GM12878 (cell line): ENCODE data around the gene HOXB2.

Source experiments
- CBX3 ChIP-seq: fragments of 200-600 bp; sonication (generic); IDR thresholded peaks from 2 replicates; pipeline ENCODE4 v1.6.1; 2016; ENCODE audit warnings: low read depth, borderline replicate concordance
- E4F1 ChIP-seq: fragments of 450-650 bp; IDR thresholded peaks from 2 replicates; pipeline ENCODE4 v1.6.1; 2018; ENCODE audit warnings: borderline replicate concordance, mild to moderate bottlenecking; ENCODE audit not compliant: partially characterized antibody
- EGR1 ChIP-seq, 2 experiments: IDR thresholded peaks; 1 replicate in 1 of 2; 2 replicates in 1 of 2; pipeline ENCODE4 v1.6.1; 2011 to 2012; ENCODE audit warnings: low read depth in 2 of 2, low read length in 2 of 2, borderline replicate concordance in 1 of 2, mild to moderate bottlenecking in 1 of 2, moderate library complexity in 1 of 2
- ELK1 ChIP-seq: IDR thresholded peaks from 2 replicates; pipeline ENCODE4 v1.6.1; 2012; ENCODE audit warnings: low read depth, low read length, improper control_type of control experiment
- EZH2 ChIP-seq: IDR thresholded peaks from 2 replicates; pipeline ENCODE4 v1.6.1; 2012; ENCODE audit warnings: low read depth, mild to moderate bottlenecking, control low read depth, inconsistent platforms, low read length, borderline replicate concordance; ENCODE audit not compliant: control insufficient read depth
- GABPA ChIP-seq: IDR thresholded peaks from 2 replicates; pipeline ENCODE4 v1.6.1; 2014; ENCODE audit warnings: antibody characterized with exemption, low read depth, mild to moderate bottlenecking, inconsistent platforms
- PKNOX1 ChIP-seq: fragments of 450-650 bp; IDR thresholded peaks from 2 replicates; pipeline ENCODE4 v1.6.1; 2016; ENCODE audit warnings: mild to moderate bottlenecking
- POLR2A ChIP-seq: IDR thresholded peaks from 2 replicates; pipeline ENCODE4 v1.6.1; 2011; ENCODE audit warnings: low read depth, mild to moderate bottlenecking, low read length
- POLR2AphosphoS5 ChIP-seq: IDR thresholded peaks from 2 replicates; pipeline ENCODE4 v1.6.1; 2011; ENCODE audit warnings: mild to moderate bottlenecking, low read length, inconsistent platforms
- RAD51 ChIP-seq: fragments of 450-650 bp; IDR thresholded peaks from 2 replicates; pipeline ENCODE4 v1.6.1; 2016; ENCODE audit warnings: moderate library complexity, mild to moderate bottlenecking, inconsistent platforms
- TBL1XR1 ChIP-seq: IDR thresholded peaks from 2 replicates; pipeline ENCODE4 v1.6.1; 2012; ENCODE audit warnings: low read depth, low read length, improper control_type of control experiment
- ZZZ3 ChIP-seq: IDR thresholded peaks from 2 replicates; pipeline ENCODE4 v1.6.1; 2011; ENCODE audit warnings: low read depth; ENCODE audit not compliant: control insufficient read depth, insufficient read length
- TF ChIP-seq, protein P1 (sequence below), 3 experiments: IDR thresholded peaks in 2 of 3; conservative IDR thresholded peaks in 1 of 3; 2 replicates each; pipeline ENCODE4 v1.5.1; 2011; ENCODE audit warnings: low read depth in 3 of 3, low read length in 3 of 3, mild to moderate bottlenecking in 3 of 3, control low read depth in 2 of 3, moderate library complexity in 2 of 3, inconsistent platforms in 1 of 3, mixed read lengths in 1 of 3; ENCODE audit not compliant: control insufficient read depth in 2 of 3, insufficient read depth in 1 of 3; ENCODE audit errors: extremely low read depth in 1 of 3
- TF ChIP-seq, protein P2 (sequence below): fragments of 150-350 bp; IDR thresholded peaks from 2 replicates; pipeline ENCODE4 v1.6.1; 2016; ENCODE audit warnings: low read depth, low read length

- no peak for TF ChIP-seq EZH2
- TF ChIP-seq CBX3 = no peak
- TF ChIP-seq EGR1 (IDR thresholded peaks at IDR 0.05; ENCODE audit: borderline replicate concordance in 1 of 2, low read depth in 2 of 2, low read length in 2 of 2) = no peak
- TF ChIP-seq, protein P1, sequence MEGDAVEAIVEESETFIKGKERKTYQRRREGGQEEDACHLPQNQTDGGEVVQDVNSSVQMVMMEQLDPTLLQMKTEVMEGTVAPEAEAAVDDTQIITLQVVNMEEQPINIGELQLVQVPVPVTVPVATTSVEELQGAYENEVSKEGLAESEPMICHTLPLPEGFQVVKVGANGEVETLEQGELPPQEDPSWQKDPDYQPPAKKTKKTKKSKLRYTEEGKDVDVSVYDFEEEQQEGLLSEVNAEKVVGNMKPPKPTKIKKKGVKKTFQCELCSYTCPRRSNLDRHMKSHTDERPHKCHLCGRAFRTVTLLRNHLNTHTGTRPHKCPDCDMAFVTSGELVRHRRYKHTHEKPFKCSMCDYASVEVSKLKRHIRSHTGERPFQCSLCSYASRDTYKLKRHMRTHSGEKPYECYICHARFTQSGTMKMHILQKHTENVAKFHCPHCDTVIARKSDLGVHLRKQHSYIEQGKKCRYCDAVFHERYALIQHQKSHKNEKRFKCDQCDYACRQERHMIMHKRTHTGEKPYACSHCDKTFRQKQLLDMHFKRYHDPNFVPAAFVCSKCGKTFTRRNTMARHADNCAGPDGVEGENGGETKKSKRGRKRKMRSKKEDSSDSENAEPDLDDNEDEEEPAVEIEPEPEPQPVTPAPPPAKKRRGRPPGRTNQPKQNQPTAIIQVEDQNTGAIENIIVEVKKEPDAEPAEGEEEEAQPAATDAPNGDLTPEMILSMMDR (IDR thresholded peaks at IDR 0.05 in 2 of 3, conservative IDR thresholded peaks at IDR 0.05 in 1 of 3; ENCODE audit: control insufficient read depth in 2 of 3, extremely low read depth in 1 of 3, insufficient read depth in 1 of 3, low read depth in 3 of 3, low read length in 3 of 3) = no peak
- TF ChIP-seq GABPA = no peak
- no peak for TF ChIP-seq POLR2AphosphoS5
- TF ChIP-seq ELK1 = no peak
- TF ChIP-seq PKNOX1 = no peak
- TF ChIP-seq ZZZ3 = no peak
- no peak for TF ChIP-seq TBL1XR1
- no peak for TF ChIP-seq E4F1
- TF ChIP-seq POLR2A = no peak
- TF ChIP-seq, protein P2, sequence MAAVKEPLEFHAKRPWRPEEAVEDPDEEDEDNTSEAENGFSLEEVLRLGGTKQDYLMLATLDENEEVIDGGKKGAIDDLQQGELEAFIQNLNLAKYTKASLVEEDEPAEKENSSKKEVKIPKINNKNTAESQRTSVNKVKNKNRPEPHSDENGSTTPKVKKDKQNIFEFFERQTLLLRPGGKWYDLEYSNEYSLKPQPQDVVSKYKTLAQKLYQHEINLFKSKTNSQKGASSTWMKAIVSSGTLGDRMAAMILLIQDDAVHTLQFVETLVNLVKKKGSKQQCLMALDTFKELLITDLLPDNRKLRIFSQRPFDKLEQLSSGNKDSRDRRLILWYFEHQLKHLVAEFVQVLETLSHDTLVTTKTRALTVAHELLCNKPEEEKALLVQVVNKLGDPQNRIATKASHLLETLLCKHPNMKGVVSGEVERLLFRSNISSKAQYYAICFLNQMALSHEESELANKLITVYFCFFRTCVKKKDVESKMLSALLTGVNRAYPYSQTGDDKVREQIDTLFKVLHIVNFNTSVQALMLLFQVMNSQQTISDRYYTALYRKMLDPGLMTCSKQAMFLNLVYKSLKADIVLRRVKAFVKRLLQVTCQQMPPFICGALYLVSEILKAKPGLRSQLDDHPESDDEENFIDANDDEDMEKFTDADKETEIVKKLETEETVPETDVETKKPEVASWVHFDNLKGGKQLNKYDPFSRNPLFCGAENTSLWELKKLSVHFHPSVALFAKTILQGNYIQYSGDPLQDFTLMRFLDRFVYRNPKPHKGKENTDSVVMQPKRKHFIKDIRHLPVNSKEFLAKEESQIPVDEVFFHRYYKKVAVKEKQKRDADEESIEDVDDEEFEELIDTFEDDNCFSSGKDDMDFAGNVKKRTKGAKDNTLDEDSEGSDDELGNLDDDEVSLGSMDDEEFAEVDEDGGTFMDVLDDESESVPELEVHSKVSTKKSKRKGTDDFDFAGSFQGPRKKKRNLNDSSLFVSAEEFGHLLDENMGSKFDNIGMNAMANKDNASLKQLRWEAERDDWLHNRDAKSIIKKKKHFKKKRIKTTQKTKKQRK = no peak
- no peak for TF ChIP-seq RAD51
Observed at GRCh38 chr17:48528153-48528935, 16.6 kb downstream of the HOXB2 start.
